ENCODE data around the gene MRLN. TPM values are rescaled to one million over a fixed set of nuclear protein-coding genes. Genes with fewer than 3 reads are reported as not detected.

The MRLN gene
- total and polyA plus RNA-seq, 2 of the 8 experiments (the other 6 are each of a cell fraction or from before 2014, with no cell fraction given) = 0.21 TPM; not detected in 1

GRCh38 chr10:59708816-59709394, 44.4 kb downstream of the MRLN start (continued):
- TF ChIP-seq SIX5 (IDR thresholded peaks at IDR 0.05; ENCODE audit: low read depth, low read length) (no peak), KDM1A (IDR thresholded peaks at IDR 0.05; ENCODE audit: borderline replicate concordance, low read length) (no peak), CBX5 (IDR thresholded peaks at IDR 0.05; ENCODE audit: low read depth, low read length) (no peak), GABPA (IDR thresholded peaks at IDR 0.05; ENCODE audit: borderline replicate concordance, insufficient read depth, low read length) (0 out of 2 replicates have a peak, but pooled peaks have one; percentile 40)

Data from H1 (cell line).